NB4 (cell line): Measurements from ENCODE around the gene MPC2.

Experiments
- DNase-seq: peaks from one replicate; pipeline ENCODE4 v3.0.0; 2010; ENCODE audit warnings: low read depth
- H3K4me3 ChIP-seq: one replicate; pipeline ENCODE4 v1.5.1; 2011; ENCODE audit warnings: mild to moderate bottlenecking, low read depth, low read length, moderate library complexity
- CTCF ChIP-seq: IDR thresholded peaks from one replicate; pipeline ENCODE4 v1.5.1; 2012; ENCODE audit warnings: low read depth, low read length
- MAX ChIP-seq: IDR thresholded peaks from 2 replicates; pipeline ENCODE4 v1.6.1; 2011; ENCODE audit warnings: low read depth, low read length
- MYC ChIP-seq: IDR thresholded peaks from 2 replicates; pipeline ENCODE4 v1.6.1; 2011; ENCODE audit warnings: low read depth, low read length
- POLR2A ChIP-seq: IDR thresholded peaks from 2 replicates; pipeline ENCODE4 v1.6.1; 2011; ENCODE audit warnings: mild to moderate bottlenecking; ENCODE audit not compliant: insufficient read length; ENCODE audit errors: extremely low read depth

Gene MPC2

GRCh38 chr1:167924543-167925231 lies 12.2 kb downstream of the MPC2 start:
- no peak for DNase-seq
- H3K4me3 ChIP-seq = no peak overlapping the region
- TF ChIP-seq CTCF = no peak
- no peak for TF ChIP-seq MYC
- no peak for TF ChIP-seq MAX
- TF ChIP-seq POLR2A = no peak

- DNase-seq = no peak
- TF ChIP-seq MYC = no peak
- H3K4me3 ChIP-seq = no peak overlapping the region
Measured at GRCh38 chr1:167924102-167924501, 12.8 kb downstream of the MPC2 start.

- DNase-seq = no peak
- no peak for TF ChIP-seq MAX
- TF ChIP-seq POLR2A = no peak
- no peak for TF ChIP-seq CTCF
- no peak for TF ChIP-seq MYC
- no peak overlapping the region for H3K4me3 ChIP-seq
Measured at GRCh38 chr1:167923324-167924056, 13.4 kb downstream of the MPC2 start.

GRCh38 chr1:167922611-167923074 lies 14.2 kb downstream of the MPC2 start:
- no peak for TF ChIP-seq MAX
- TF ChIP-seq CTCF = no peak
- TF ChIP-seq MYC = no peak
- no peak for TF ChIP-seq POLR2A

GRCh38 chr1:167922023-167922422 lies 14.8 kb downstream of the MPC2 start:
- H3K4me3 ChIP-seq = no peak overlapping the region
- no peak for DNase-seq
- no peak for TF ChIP-seq MAX
- no peak for TF ChIP-seq MYC
- TF ChIP-seq POLR2A = no peak
- no peak for TF ChIP-seq CTCF

More at GRCh38 chr1:167922611-167923074, 14.2 kb downstream of the MPC2 start:
- no peak for DNase-seq
- H3K4me3 ChIP-seq = no peak overlapping the region

GRCh38 chr1:167916766-167917511 lies 19.9 kb downstream of the MPC2 start:
- H3K4me3 ChIP-seq = no peak overlapping the region
- TF ChIP-seq CTCF (no peak), MAX (no peak), MYC (no peak), POLR2A (no peak)
- DNase-seq = no peak
